Measurements from ENCODE around the gene TM9SF4.
A peak's percentile ranks its signal among the peaks of the same experiment; 100 is the strongest.

TM9SF4 gene

GRCh38 chr20:32130352-32130751, 20.8 kb downstream of the TM9SF4 start:
- DNase-seq: no peak

DNA sequence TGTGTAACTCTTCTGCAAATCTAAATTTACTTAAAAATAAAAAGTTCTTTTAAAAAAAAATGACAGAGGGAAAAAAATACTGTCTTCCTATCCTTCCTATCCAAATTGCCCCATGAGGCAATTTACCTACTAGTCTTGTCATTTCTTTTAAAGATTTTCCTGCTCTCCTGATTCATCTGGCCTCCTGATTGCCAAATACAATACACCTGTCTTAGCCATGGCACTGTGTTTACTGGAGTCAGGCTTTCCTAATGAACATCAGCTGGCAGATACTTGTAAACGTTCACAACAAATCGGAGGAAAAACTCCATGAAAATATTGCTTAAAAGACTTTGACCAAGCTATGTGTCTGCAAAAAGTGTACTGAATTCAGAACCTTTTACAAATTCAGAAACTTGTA, 21.5 kb downstream of the TM9SF4 start:
- DNase-seq: no peak

DNA sequence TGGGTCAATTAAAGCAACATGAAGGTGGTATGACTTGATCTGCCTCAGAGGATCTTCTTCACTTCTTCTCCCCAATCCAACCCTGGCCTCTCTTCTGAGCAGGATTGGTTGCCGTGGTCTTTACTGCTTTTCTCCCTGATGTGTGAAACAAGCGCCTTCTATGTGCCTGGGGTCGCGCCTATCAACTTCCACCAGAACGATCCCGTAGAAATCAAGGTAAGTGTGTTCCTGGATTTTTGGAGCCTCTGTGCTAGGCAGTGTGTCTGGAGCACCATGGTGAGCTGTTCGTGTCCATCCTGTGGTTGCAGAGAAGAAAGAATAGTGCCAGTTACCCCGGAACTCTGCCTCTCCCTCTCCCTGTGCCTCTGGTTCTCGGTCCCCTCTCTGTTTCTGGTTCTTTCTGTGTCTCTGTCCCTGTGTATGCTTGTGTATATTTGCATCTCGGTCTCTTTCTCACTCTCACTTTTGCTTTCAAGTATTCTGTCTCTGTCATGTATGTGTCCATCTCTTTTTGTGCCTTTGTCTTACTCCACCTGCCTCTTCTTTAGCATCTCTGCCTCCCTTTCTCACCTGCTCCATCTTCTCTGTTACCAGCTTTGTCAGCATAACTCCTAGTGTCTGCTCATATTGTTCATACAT, 23.5 kb downstream of the TM9SF4 start:
- DNase-seq: no peak

- no peak for DNase-seq
Observed at GRCh38 chr20:32134026-32134425, 24.5 kb downstream of the TM9SF4 start.

DNA sequence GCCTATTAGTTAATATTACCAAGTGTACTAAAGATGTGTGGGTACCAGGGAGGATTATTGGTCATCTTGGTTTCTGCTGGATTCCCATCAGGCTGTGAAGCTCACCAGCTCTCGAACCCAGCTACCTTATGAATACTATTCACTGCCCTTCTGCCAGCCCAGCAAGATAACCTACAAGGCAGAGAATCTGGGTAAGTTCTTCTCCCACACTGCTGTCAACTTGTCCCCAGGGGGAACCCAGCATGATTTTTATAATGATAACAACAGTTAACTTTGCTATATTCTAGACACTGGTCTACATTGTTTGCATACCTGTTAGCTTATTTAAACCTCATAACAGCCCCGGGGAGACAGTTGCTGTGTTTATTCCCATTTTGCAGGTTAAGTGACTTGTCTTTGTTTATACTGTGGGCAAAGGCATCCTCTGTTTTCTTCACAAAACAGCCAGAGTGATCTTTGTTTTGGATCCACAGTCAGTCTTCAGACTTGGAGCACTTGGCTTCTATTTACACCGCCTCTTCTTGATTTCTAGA, 26.5 kb downstream of the TM9SF4 start:
- DNase-seq: no peak

- no peak for DNase-seq
Observed at GRCh38 chr20:32138921-32139320, 29.4 kb downstream of the TM9SF4 start.

GRCh38 chr20:32139947-32140346, 30.4 kb downstream of the TM9SF4 start:
- no peak for DNase-seq

DNA sequence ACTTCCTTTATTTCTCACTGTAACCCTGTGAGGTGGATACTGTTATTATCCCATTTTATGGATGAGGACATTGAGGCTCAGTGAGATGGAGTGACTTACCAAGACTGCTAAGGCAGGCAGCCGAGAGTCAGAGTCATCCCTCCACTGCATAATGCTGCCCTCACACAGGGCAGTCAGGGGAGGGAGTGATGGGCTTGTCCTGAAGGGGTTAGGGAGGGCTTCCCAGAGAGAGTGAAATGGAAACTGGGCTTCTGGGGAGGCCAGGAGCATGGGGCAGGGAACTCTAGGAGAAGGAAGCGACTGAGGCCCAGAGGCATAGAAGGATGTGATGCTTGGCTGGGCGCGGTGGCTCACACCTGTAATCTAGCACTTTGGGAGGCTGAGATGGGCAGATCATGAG, 31.1 kb downstream of the TM9SF4 start:
- no peak for DNase-seq

GRCh38 chr20:32141465-32141980, 32.0 kb downstream of the TM9SF4 start:
- DNase-seq: no peak

GRCh38 chr20:32142088-32142487, 32.6 kb downstream of the TM9SF4 start:
- DNase-seq: no peak

GRCh38 chr20:32142991-32143390, 33.5 kb downstream of the TM9SF4 start:
- no peak for DNase-seq

DNA sequence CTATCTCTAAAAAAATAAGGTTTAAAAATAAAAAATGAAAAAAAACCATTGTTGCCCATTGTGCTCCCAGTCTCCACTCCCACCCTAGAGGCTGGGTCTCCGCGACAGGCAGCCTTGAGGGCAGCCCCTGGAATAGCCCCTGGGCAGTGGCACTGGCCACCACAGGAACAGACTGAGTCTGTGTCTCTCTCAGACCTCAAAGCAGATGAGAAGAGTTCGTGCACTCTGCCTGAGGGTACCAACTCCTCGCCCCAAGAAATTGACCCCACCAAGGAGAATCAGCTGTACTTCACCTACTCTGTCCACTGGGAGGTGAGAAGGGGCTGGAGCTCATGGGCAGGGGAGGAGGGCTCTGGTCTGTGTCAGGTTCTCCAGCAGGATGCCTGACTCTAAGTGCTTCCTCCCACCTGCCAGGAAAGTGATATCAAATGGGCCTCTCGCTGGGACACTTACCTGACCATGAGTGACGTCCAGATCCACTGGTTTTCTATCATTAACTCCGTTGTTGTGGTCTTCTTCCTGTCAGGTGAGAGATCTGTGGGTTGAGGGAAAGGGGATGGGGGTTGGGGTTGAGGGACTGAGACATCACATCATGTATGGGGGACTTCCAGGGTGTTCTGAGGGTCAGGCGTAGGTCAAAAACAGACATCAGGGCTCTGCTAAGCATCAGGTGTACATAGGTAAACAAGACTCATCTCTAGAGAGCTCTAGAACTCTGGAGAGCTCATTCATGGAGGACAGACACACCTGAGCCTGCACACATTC, 35.6 kb downstream of the TM9SF4 start:
- DNase-seq: no peak

DNA sequence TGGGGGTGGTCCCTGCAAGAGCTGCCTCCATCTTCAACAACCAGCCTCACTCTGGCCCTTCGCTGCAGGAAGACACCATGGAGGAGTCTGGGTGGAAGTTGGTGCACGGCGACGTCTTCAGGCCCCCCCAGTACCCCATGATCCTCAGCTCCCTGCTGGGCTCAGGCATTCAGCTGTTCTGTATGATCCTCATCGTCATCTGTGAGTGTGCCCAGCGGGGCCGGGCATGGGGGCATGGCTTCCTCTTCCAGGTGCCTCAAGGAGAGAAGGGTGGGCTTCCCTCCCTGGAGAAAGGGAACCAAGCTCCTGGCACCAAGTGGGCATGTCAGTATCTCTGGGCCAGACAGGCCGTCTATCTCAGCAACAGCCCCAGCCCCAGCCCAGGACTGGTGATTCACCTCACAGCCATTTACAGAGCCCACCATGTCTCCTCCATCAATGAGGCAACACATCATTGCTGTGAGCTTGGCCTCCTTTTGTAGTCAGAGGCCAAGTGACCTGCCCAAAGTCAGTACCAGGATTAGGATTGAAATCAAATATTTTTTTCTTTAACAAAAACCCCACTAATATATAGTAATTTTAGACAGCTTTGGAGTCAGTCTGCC, 40.2 kb downstream of the TM9SF4 start:
- DNase-seq: no peak

GRCh38 chr20:32150291-32150848, 40.9 kb downstream of the TM9SF4 start:
- DNase-seq: no peak

DNA sequence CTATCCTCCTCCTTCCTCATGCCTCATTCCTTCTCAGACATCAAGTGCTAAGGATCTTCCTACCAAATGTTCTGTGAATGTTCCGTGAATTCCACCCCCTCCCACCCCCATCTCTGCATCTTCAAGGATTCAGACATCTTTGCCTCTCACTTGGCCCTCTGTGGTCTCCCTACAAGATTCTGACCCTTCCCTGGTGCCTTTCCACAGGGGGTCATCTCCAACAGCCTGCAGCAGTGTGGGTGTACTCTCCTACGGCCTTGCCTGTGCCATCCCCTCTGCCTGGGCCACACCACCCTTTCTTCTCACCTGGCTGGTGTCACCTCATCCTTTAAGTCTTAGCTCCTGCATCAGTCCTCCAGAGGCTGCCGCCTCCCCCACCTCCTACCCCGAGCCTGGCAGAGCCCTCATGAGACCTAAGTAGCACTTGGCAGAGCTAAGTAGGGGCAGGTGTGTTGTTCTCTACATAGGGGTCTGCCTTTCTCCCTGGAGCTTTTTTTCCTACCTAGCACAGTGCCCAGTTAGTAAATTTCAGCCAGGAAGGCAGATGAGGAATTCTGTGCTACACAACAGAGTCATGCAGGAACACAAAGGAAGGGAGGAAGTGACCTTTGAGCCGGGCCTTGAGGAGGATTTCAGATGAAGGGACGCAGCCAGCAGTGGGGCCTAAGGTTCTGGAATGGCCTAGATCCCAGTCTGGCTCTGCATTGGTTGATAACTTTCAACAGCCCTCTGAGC, 43.1 kb downstream of the TM9SF4 start:
- no peak for DNase-seq

DNA sequence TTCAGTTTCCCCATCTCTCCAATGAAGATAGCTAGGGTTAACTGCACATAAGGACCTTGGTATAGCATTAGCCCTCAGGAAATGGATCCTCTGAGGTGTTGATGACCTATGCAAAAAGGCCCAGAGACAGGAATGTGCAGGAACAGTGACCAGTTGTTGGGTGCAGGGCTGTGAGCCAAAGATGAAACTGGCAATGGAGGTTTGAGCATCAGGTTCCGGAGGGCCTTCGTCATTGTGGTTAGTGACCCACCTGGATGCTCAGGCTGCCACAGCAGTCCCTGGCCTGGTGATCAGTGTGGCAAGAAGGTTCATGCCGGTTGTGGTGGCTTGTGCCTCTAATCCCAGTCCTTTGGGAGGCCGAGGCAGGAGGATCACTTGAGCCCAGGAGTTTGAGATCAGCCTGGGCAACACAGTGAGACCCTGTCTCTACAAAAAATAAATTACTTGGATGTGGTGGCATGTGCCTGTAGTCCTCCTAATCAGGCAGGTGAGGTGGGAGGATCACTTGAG, 43.7 kb downstream of the TM9SF4 start:
- DNase-seq: no peak

DNA sequence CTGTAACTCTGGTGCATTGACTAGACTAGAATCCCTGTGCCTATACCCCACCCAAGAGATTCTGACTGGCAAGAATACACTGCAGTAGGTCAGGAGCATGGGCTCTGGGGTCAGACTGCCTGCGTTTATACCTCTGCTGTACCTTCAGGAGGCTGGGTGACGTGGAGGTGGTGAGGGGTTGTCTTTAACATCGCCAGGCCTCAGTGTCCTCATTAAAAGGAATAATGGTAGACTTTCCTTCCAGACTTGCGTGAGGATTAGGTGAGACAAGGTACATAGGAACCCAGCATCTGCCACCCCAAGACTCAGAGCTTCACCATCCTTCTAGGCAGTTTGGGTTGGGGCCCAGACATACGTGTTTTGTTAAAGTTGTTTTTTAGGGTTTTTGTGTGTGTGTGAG, 44.3 kb downstream of the TM9SF4 start:
- DNase-seq: no peak

DNA sequence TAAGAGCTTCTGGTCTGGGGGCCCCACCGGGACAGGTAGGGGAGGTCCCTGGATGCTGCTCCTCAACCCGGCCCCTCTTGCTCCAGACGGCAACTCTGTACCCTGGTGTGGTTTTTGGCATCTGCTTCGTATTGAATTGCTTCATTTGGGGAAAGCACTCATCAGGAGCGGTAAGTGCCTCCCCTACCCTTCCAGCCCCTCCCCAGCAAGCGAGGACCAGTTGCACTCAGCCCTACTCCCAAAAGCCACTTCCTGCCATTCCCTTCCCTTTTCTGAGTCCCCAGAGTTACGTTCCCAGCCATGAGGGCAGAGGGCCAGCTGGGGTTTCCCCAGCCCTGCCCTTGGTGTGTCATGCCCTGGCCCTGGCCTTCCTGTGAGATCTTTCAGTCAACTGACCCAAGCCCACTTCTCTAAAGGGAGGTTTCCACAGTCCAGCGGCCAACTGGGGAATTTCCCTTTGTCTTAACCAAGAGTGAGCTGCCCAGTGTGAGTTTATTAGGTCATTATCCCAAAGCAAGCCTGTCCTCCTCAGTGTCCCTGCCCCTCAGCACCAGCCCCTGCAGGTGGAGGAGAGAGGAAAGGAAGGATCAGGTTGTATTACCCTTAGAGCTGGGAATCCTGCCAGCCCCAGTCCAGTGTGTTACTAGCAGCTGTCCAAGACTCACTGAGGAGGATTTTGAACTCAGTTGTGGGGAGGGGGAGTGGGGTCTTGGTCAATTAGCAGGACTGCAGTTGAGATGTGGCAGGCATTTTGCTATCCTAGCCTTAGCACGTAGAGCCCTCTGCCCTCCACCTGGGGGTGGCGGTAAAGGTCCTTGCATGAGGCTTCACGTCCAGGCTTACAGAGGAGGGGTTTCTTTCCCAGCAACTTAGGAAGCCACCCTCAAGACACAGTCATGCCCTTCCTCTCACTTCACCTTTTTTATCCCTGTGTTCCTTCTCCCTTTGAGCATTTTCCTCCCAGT, 45.8 kb downstream of the TM9SF4 start:
- peak; percentile 12 for DNase-seq

DNA sequence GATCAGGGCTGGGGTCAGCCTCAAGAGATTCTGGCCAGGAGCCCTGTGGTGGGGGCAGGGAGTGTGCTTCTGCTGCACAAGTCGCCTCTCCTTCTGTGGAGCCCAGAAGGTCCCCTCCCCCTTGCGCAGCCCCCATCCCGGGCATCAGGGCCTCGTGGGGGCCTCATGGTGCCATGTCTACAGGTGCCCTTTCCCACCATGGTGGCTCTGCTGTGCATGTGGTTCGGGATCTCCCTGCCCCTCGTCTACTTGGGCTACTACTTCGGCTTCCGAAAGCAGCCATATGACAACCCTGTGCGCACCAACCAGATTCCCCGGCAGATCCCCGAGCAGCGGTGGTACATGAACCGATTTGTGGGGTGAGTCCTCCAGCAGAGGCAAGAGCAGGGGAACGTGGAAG, 48.1 kb downstream of the TM9SF4 start:
- no peak for DNase-seq

DNA sequence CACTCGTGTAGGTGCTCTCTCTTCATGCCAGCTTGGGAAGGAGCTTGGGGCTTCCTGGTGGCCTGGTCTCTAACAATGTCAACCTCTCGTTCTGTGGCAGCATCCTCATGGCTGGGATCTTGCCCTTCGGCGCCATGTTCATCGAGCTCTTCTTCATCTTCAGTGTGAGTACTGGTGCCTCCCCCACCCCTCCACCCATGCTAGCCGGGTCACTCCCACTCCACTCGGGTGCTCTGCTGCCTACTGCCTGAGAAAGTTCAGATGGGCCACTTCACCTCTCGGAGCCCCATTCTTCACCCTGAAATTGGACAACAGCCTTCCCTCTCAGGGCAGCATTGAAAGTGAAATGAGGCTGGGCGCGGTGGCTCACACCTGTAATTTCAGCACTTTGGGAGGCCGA, 48.8 kb downstream of the TM9SF4 start:
- no peak for DNase-seq

DNA sequence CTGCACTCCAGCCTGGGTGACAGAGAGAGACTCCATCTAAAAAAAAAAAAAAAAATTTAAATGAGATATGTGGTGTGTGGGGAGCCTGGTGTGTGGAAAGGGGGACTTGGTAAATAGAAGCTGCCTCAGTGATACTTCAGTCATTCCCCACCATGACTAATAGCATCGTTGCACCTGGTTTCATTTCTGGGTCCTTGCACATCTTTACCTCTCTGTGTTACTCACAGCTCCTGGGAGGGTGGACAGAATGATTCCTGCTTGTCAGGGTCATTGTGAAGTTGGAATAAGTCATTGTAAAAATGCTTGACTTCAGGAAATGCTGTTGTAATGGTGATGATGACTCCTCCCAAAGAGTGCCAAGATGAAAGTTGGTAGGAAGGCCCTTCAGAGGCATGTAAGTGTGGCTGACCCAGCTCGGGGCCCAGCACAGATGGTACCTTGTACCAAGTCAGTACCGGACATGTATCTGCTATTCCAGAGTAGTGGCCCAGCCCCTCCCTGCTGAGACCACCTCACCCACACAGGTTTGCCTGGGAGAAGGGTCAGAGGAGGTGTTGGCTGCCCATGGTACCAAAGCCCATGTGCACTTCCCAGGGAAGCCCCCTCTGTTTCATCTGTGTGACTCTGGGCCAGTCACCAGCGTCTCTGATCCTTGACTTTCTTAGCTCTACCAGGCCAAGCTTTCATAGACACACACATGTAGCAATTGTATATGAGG, 49.6 kb downstream of the TM9SF4 start:
- DNase-seq: peak; percentile 9

All from activated CD4-positive, alpha-beta T cell treated with anti-CD3 and anti-CD28 coated beads, Interleukin-2, amount 50 U/mL, for 16 hours (primary cell).